SJSA1 (cell line): Measurements from ENCODE around the gene PODXL2. TPM values are rescaled to one million over a fixed set of nuclear protein-coding genes. Genes with fewer than 3 reads are reported as not detected.
A peak's percentile ranks its signal among the peaks of the same experiment; 100 is the strongest.
"Not testable (repeated sequence)": the region's sequence is repeated elsewhere in the genome, so short reads cannot be mapped to it uniquely, and the experiment has no call there.

ENCODE experiments used
- DNase-seq, 2 experiments: peaks; one replicate each; pipeline ENCODE4 v3.0.0-alpha.2; 2015 to 2020; ENCODE audit warnings: low spot score in 2 of 2, low read depth in 1 of 2
- H3K27ac ChIP-seq: fragments of 250-450 bp; sonication (Bioruptor Pico); 2 replicates; pipeline ENCODE4 v1.5.1; 2020; ENCODE audit warnings: mild to moderate bottlenecking, moderate library complexity
- H3K27me3 ChIP-seq: fragments of 250-450 bp; sonication (Bioruptor Pico); replicated peaks from 2 replicates; pipeline ENCODE4 v1.5.1; 2020; ENCODE audit warnings: mild to moderate bottlenecking, moderate library complexity
- H3K36me3 ChIP-seq: fragments of 250-450 bp; sonication (Bioruptor Pico); 2 replicates; pipeline ENCODE4 v1.5.1; 2020; ENCODE audit warnings: mild to moderate bottlenecking
- H3K4me1 ChIP-seq: fragments of 250-450 bp; sonication (Bioruptor Pico); replicated peaks from 2 replicates; pipeline ENCODE4 v1.6.1; 2021; ENCODE audit warnings: mild to moderate bottlenecking
- H3K4me3 ChIP-seq: fragments of 250-450 bp; sonication (Bioruptor Pico); 2 replicates; pipeline ENCODE4 v1.5.1; 2020; ENCODE audit warnings: mild to moderate bottlenecking
- H3K9me3 ChIP-seq: fragments of 250-450 bp; sonication (Bioruptor Pico); replicated peaks from 2 replicates; pipeline ENCODE4 v1.5.1; 2020; ENCODE audit warnings: mild to moderate bottlenecking
- total RNA-seq: library from RNA; depleted of rRNA; stranded (reverse); fragments of >200 nt; shearing (Covaris generic); gene quantifications from 2 replicates; pipeline ENCODE4 v1.2.3, GENCODE V29; 2014

The PODXL2 gene
- total RNA-seq, 1 experiment from 2014 or later, result 2.6 TPM

DNA sequence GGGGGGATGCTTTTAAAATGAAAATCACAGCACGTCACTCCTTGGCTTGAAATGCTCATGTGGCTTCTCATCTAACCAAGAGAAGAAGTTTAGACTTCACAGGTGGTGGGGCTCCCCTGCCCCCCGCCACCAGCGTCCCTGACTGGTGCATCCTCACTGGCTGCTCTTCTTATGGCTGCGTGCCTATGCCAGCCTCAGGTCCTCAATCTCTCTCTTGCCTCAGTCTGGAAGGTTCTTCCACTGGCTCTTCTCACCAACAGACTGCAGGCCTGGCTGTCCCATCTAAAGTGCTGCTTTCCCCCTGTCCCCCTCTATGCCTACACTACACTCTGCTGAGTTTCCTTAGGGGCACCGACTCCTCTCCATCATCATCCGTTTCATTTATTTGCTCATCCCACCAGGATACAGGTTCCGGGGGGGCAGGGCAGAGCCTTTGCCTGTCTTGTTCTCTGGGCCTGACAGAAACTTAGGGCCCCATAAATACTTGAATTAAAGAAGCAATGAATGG lies 64.4 kb downstream of the PODXL2 start:
- peaks cover 58% of the 10 kb centered on the region for H3K4me1 ChIP-seq
- peaks cover 54% of the 10 kb centered on the region for H3K36me3 ChIP-seq
- no peaks in the 10 kb centered on the region for H3K9me3 ChIP-seq
- no peak for DNase-seq
- no peak overlapping the region for H3K27ac ChIP-seq
- no peaks in the 10 kb centered on the region for H3K27me3 ChIP-seq
- no peak overlapping the region for H3K4me3 ChIP-seq

DNA sequence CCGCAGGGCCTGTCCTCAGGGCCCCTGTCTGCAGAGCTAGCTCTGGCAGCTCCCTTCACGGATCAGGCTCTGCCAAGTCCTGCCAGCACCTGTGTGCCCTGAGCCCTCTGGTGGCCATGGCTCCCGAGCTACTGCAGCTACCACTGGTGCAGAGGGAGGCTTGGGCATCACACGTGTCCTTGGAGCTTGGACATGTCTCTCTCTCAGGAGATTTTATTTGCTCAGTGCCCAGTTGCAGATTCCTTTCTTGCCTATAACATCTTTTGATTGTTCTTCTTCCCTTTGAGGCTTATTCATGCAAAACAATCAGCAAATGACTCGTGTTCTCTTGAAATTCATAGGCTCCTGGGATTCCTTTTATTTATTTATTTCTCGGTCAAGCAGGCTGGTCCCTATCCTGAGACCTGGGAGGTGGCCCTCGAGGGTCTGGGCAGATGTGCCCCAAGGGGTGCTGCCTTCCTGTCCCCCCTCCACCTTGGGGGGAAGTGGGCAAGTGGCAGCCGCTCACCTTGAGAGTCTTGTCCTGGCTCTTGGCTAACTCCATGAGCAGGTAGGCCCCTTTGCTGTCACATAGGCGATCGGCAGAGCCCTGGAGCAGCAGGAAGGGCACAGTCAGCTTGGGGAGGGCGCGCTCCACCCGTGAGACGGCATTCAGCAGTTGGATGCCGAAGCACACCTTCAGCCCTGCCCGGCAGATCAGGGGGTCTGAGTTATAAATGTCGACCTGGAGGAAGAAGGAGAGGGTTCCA lies 65.7 kb downstream of the PODXL2 start:
- no peaks in the 10 kb centered on the region for H3K9me3 ChIP-seq
- DNase-seq, result no peak
- peaks cover 45% of the 10 kb centered on the region for H3K4me1 ChIP-seq
- no peak overlapping the region for H3K27ac ChIP-seq
- no peaks in the 10 kb centered on the region for H3K27me3 ChIP-seq
- H3K4me3 ChIP-seq, result no peak overlapping the region
- peaks cover 46% of the 10 kb centered on the region for H3K36me3 ChIP-seq

DNA sequence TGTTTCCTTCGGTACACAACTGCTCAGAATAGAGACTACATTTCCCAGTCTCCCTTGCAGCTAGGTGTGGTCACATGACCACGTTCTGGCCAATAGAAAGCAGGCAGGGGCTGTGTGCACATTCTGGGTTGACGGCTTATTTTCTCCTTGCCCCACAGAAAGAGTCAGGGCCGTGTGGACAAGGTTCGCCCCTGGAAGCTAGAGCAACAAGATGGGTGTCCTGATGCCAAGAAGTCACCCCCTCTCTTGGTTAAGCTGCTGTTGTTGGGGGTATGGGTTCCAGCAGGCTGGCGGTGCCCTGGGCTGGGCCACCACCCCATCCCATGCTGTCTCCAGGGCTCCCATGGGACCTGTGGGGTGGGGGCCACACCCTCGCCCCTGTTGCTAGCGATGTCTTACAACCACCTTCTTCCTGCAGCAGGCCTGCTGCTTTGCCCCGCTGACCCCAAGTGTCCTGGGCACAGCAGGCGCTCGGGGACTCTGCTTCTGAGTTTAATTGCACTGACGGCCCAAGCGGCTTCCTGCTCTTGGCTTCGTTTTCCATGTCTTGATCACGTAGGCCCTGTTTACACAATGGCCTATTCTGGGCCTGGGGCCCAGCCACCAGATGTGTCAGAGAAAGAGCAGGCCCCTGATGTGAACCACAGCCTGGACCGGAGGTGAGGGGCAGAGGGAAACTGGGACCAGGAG lies 68.7 kb downstream of the PODXL2 start:
- Histone ChIP-seq H3K36me3 (peaks cover 32% of the 10 kb centered on the region), H3K27me3 (no peaks in the 10 kb centered on the region), H3K4me3 (no peak overlapping the region), H3K4me1 (peaks cover 25% of the 10 kb centered on the region), H3K9me3 (no peaks in the 10 kb centered on the region), H3K27ac (peak overlapping the region; percentile 60)
- DNase-seq, result peak; percentile 74 to 91

- Histone ChIP-seq H3K9me3 (no peaks in the 10 kb centered on the region), H3K27ac (0 out of 2 replicates have a peak overlapping the region, but pooled peaks have one; percentile 60), H3K4me1 (peaks cover 25% of the 10 kb centered on the region), H3K27me3 (no peaks in the 10 kb centered on the region), H3K4me3 (no peak overlapping the region), H3K36me3 (peaks cover 26% of the 10 kb centered on the region)
- DNase-seq, result no peak
Measured at GRCh38 chr3:127698286-127698685, 69.3 kb downstream of the PODXL2 start.

DNA sequence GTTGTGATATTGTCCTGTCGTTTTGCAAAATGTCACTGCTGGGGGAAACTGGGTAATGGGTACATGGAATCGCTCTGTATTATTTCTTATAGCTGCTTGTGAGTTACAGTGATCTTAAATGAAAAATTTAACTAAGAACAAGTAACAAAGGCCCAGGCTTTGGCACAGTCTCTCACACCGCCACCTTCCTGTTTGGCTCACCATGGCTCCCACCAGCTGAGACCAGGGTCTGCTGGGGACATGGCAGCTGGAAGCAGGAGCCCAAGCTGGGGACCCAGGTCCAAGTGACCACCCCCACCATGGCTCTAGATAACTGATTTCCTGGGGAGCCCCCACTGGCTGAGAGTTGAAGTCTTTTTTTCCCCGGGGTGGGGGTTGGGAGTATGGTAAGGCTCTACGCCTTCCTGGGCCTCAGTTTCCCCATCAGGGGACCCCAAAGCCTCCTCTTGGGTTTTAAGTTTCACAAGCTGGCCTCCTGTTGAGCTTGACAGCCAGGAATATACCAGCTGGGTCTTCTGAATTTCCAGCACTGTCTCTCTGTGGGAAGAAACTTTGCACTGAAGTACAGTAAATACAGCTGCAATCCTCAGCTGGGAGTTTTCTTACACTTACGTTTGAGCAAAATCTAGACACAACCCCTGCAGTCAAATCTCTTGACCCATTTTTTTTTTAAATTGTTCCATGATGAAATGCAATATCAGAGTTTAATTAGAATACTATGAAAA lies 69.9 kb downstream of the PODXL2 start:
- no peak for DNase-seq
- H3K9me3 ChIP-seq, result peaks cover 2% of the 10 kb centered on the region; the same call in 1 of the 2 replicates
- no peak overlapping the region for H3K4me3 ChIP-seq
- peaks cover 25% of the 10 kb centered on the region for H3K4me1 ChIP-seq
- peaks cover 25% of the 10 kb centered on the region; the same call in 1 of the 2 replicates for H3K36me3 ChIP-seq
- no peak overlapping the region for H3K27ac ChIP-seq
- no peaks in the 10 kb centered on the region for H3K27me3 ChIP-seq

DNA sequence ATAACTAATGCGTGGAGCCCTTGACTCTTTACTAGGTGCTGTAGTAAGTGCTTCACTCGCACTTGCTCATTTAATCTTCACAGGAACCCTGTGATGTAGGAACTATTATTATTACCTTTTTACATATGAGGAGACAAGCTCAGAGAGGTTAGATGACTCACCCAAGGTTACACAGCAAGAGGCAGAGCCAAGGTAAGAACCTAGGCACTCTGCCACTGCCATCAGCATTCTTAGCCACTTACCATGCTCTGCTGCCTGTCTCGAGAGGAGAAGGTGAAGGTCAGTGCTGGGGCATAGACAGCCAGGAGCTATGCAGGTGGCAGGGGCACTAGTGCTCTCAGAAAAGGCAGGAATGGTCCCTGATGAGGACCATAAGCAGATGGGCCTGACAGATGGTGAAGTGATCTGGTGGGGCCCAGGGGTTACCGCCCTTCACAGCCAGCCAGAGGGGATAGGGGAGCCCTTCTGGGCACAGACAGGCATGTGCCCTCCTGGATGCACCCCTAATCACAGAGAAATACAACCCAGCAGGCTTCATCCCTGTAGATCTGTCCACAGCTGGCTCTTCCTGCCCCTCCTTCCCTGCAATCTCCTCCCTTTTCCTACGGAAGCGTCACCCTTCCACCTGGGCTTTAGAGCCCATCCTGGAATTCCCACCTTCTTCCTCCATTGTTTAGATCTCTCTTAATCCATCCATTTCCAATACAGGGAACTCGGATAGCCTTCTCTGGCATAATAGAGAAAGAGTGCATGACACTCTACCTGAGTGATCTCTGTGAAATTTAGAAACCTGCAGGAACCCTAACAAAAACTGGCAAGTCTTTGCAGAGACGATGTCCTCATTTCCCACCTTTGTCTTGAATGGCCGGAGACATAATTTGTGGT lies 70.7 kb downstream of the PODXL2 start:
- DNase-seq, result no peak
- peaks cover 3% of the 10 kb centered on the region; the same call in 1 of the 2 replicates for H3K9me3 ChIP-seq
- peaks cover 25% of the 10 kb centered on the region for H3K4me1 ChIP-seq
- H3K27ac ChIP-seq, result no peak overlapping the region
- no peaks in the 10 kb centered on the region for H3K27me3 ChIP-seq
- peaks cover 24% of the 10 kb centered on the region for H3K36me3 ChIP-seq
- H3K4me3 ChIP-seq, result no peak overlapping the region

- no peak for DNase-seq
- Histone ChIP-seq H3K36me3 (peaks cover 28% of the 10 kb centered on the region), H3K27me3 (no peaks in the 10 kb centered on the region), H3K4me3 (no peak overlapping the region), H3K4me1 (peaks cover 25% of the 10 kb centered on the region), H3K9me3 (peaks cover 3% of the 10 kb centered on the region; the same call in 1 of the 2 replicates), H3K27ac (no peak overlapping the region)
Measured at GRCh38 chr3:127700406-127700805, 71.4 kb downstream of the PODXL2 start.

GRCh38 chr3:127701280-127701911 lies 72.4 kb downstream of the PODXL2 start:
- H3K27ac ChIP-seq, result no peak overlapping the region
- peaks cover 20% of the 10 kb centered on the region for H3K4me1 ChIP-seq
- H3K27me3 ChIP-seq, result no peaks in the 10 kb centered on the region
- H3K36me3 ChIP-seq, result peaks cover 28% of the 10 kb centered on the region
- H3K4me3 ChIP-seq, result no peak overlapping the region
- H3K9me3 ChIP-seq, result peaks cover 3% of the 10 kb centered on the region; the same call in 1 of the 2 replicates
- DNase-seq, result no peak

GRCh38 chr3:127702151-127702578 lies 73.2 kb downstream of the PODXL2 start:
- peaks cover 24% of the 10 kb centered on the region for H3K36me3 ChIP-seq
- no peak overlapping the region for H3K27ac ChIP-seq
- H3K9me3 ChIP-seq, result peaks cover 3% of the 10 kb centered on the region; the same call in 1 of the 2 replicates
- H3K4me1 ChIP-seq, result peaks cover 12% of the 10 kb centered on the region
- H3K4me3 ChIP-seq, result no peak overlapping the region
- DNase-seq, result no peak
- no peaks in the 10 kb centered on the region for H3K27me3 ChIP-seq

GRCh38 chr3:127704840-127705239 lies 75.9 kb downstream of the PODXL2 start:
- not testable (repeated sequence) for DNase-seq, H3K27me3 ChIP-seq, H3K9me3 ChIP-seq, H3K4me3 ChIP-seq, H3K27ac ChIP-seq, H3K4me1 ChIP-seq
- H3K36me3 ChIP-seq, result peaks cover 20% of the 10 kb centered on the region

DNA sequence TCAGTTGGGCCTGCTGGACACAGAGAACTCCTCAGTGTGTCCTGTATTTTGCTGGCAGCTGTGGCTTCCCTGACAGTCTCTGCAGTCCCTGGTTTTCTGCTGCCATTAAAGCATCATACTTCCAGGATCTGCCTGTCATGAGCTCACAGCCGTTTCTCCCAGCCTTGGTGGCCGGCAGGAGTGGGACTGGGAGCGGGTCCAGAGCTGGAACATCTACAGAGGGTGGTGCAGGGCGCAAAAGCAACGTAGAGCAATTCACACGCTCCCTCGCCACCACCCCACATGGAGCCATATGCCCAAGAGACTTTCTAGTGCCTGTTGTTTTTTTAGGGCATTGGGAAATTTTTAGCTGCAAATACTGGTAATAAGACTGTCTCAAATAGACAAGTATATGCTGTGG lies 77.3 kb downstream of the PODXL2 start:
- H3K4me1 ChIP-seq, result no peaks in the 10 kb centered on the region
- DNase-seq, result no peak
- peaks cover 21% of the 10 kb centered on the region for H3K36me3 ChIP-seq
- H3K4me3 ChIP-seq, result no peak overlapping the region
- peaks cover 3% of the 10 kb centered on the region; the same call in 1 of the 2 replicates for H3K9me3 ChIP-seq
- no peak overlapping the region for H3K27ac ChIP-seq
- no peaks in the 10 kb centered on the region for H3K27me3 ChIP-seq

- Histone ChIP-seq H3K4me1 (no peaks in the 10 kb centered on the region), H3K27ac (no peak overlapping the region), H3K36me3 (peaks cover 19% of the 10 kb centered on the region), H3K4me3 (no peak overlapping the region), H3K9me3 (peaks cover 3% of the 10 kb centered on the region; the same call in 1 of the 2 replicates), H3K27me3 (no peaks in the 10 kb centered on the region)
- no peak for DNase-seq
Measured at GRCh38 chr3:127706785-127707351, 77.9 kb downstream of the PODXL2 start.
